Stimulated activated naive CD4-positive, alpha-beta T cell (primary cell): ENCODE data around the gene BCL2L13.
"Not testable (repeated sequence)": the region's sequence is repeated elsewhere in the genome, so short reads cannot be mapped to it uniquely, and the experiment has no call there.

ENCODE experiments used
- DNase-seq, 6 experiments: peaks; one replicate each; lab custom pipeline; 2025; lab: John Stamatoyannopoulos, UW

The BCL2L13 gene

GRCh38 chr22:17761138-17761488, 122.6 kb downstream of the BCL2L13 start:
- DNase-seq = no peak

- not testable (repeated sequence) for DNase-seq
Observed at GRCh38 chr22:17763442-17763841, 124.9 kb downstream of the BCL2L13 start.

GRCh38 chr22:17764036-17764435, 125.5 kb downstream of the BCL2L13 start:
- no peak for DNase-seq

DNA sequence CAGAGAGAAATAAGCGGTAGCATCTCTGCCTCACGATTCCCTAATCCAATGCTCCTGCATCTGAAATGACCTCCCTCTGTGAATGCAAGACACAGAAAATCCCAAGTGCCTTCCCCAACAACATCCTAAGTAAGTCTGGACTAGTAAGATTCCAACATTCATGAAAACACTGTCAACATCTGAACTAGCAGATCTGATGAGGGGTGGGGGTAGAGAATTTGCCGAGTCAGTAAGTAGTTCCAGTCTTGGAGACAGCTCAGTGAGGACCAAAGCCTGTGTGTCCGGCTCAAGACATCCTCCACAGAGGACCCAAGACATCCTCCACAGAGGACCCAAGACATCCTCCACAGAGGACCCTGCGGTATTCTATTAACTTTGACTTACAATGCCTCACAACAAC, 126.3 kb downstream of the BCL2L13 start:
- not testable (repeated sequence) for DNase-seq

DNA sequence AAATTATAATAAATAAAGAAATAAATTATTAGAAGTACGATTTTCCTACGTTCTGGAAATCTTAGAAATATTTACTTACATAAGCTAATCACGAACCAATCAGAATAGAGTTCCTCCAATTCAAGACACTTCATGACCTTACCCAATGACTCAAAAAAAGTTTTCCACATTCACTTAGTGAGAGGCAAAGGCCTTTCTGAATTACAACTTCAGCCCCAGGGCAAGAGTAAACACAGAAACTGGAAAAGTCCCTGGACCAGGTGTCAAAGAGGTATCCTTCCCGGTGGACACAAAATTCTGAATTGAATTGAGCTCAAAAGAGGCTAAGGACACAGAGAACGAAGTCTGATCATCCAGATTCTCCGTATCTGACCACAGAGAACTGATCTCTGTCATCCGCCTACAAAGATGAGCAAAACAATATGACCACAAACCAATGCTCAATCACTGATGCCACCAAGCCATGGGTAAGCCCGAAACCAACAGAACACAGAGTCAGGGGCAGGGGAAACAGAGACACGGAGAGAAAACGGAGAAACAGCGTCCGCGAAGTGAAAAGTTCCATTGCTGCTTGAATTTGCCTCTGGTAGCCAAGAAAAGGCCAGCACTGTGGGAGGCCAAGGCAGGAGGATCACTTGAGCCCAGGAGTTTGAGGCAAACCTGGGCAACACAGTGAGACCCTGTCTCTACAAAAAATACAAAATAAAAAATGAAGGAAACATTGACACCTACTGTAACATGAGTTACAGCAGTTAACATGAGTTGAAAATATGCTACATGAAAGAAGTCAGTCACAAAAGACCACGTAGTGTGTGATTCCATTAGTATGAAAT, 128.9 kb downstream of the BCL2L13 start:
- DNase-seq = peak in 3 of 6 experiments; percentile 7 to 48 (median 18)

- DNase-seq = no peak
Observed at GRCh38 chr22:17769013-17769715, 130.6 kb downstream of the BCL2L13 start.

DNA sequence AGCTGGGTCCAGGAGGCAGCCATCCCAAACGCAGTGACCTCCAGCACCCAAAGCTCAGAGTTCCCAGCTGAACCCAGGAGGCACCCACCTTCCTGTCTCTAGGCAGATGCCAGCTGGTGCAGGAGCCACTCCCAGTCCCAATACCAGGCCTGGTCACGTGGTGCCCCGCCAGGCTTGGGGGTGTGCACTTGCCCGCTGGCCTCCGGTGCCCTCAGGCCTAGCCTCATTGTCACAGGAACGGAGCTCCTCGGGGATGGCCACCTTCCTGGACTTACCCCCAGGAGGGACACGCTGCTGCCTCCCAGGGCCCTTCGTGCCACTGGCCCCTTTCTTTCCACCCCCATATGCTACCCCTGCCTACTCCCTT, 131.1 kb downstream of the BCL2L13 start:
- DNase-seq = no peak

DNA sequence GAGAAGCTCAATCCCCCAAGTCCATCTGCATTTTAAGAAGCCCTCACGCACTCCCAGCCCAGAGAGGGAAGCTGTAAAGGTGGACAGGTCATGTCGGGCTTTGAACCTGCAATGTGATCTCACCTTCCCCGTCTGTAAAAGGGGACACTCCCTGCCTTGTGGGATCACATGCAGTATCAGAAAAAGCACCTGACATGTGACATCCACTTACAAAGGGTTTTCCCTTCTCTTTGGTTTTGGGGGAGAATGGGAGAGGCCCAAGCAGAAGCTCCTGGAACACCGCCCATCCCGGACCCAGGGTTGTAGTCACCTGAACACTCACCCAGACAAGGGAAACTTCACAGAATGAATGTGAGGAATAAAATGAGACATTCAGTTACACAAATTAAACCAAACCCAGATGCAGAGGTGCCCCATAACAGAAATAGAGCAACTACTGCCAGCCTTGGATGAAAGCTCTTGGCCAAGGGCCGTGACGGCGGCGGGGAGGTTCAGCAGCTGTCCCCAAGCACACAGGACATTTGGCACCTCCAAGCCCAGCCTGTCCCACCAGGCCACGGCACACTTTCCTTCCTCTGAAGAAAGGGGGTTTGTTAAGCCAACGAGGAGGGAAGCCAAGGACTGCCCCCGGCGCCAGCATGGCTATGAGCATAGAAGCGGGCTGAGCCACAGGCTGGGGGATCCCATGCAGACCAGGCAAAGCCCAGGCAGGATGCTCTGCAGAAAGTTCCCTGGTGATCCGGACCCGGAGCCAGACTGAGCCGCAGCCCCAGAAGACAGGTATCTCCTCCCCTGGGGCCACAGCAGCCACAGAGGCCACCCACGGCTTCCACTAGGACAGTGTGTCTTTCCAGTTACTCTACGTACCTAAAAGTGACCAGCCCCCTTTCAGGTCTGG, 131.9 kb downstream of the BCL2L13 start:
- no peak for DNase-seq

DNA sequence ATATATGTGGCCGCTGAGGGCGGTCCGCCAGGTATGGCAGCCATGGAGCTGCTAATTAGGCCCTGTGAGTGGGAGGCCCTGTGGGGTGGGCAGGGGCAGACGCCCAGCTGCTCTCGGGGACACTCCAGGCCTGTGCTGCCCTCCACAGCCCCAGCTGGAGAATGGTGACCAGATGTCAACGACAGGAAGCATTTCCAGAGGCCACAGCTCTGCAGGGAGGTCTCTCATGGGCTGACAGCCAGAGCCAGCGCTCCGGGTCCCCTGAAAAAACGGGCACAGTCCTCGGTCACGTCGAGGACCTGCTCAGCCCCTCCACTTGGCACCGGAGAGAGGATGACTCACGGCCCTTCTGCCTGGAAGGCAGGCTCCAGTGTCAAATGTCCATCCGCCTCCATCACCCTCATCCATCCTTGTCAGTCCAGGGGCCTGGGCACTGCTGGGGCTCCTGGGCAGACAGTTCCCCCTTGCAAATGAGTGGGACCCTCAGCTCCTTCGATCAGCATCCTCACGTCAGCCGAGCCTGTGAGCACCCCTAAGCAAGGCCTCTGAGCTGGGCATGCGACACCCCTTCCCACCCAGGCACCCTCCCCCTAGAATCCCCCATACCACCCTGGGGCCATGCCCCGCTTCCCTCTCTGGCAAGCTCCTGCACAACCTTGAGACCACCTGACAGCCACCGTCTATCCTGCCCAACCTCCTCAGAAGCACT, 133.8 kb downstream of the BCL2L13 start:
- DNase-seq = no peak

DNA sequence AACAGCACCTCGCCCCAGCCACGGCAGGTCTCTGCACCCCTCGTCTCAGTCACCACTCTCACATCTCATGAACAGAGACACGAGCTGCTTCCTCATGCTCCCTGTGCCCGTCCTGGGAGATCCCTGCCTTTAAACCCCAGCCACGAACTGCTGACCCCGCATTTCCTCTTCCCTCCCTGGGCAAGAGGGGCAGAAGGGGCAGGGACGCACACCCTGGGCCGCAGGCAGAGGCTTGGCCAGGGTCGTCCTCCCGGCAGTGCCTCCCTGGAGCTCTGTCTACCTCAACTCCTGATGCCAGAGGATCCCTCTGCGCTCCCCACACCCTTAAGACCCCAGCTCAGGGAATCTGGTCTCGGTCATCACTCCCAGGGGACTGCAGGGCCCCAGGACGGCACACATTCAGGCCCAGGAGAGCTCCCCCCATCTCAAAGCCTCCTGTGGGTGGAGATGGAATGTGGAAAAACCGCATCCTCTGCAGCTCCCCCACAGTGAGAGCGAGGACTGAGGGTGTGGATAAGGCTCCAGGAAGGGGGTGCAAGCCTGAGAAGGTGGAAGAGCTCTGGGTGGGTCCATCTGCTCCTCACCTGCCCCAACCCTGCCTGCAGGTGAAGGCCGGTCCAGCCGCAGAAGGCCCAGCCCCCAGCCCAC, 134.5 kb downstream of the BCL2L13 start:
- DNase-seq = peak in 2 of 6 experiments; percentile 11 to 45

DNA sequence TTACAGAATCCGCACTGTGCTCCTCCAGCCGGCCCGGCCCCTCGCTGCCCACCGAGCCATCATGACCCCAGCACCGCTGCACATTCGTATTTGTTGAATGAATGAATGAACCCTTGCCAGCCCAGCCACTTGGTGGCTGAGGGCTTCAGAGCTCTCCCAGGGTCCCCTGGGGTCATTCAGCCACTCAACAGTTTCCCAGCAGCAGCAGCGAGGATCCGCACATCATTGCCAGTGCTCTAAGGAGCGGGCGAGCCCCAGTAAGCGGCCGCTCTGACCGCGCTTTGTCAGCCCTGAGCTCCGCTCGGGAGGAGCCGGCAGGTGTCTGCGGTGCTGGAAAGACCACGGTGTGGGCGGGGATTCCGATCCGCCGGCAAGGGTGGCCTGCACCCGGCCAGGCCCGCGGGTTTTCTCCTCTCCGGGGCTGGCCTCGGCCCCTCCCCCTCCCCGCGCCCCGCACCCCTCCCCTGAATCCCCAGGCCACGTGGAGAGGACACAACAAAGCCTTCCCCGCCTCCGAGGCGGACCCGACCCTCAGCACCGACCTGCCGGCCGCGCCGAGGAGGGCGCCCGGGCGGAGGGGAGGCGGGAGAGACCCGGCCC, 135.1 kb downstream of the BCL2L13 start:
- DNase-seq = peak; percentile 15 to 37 (median 25)

- DNase-seq = peak in 5 of 6 experiments; percentile 17 to 44 (median 30)
Observed at GRCh38 chr22:17774206-17774925, 135.8 kb downstream of the BCL2L13 start, which contains the start of gene BID. Gene BID (minus strand): TSS chr22:17774469. CDS start chr22:17750116, 24,353 bp downstream.

GRCh38 chr22:17774926-17775685, 136.5 kb downstream of the BCL2L13 start:
- DNase-seq = peak in 3 of 6 experiments; percentile 11 to 41 (median 30)

DNA sequence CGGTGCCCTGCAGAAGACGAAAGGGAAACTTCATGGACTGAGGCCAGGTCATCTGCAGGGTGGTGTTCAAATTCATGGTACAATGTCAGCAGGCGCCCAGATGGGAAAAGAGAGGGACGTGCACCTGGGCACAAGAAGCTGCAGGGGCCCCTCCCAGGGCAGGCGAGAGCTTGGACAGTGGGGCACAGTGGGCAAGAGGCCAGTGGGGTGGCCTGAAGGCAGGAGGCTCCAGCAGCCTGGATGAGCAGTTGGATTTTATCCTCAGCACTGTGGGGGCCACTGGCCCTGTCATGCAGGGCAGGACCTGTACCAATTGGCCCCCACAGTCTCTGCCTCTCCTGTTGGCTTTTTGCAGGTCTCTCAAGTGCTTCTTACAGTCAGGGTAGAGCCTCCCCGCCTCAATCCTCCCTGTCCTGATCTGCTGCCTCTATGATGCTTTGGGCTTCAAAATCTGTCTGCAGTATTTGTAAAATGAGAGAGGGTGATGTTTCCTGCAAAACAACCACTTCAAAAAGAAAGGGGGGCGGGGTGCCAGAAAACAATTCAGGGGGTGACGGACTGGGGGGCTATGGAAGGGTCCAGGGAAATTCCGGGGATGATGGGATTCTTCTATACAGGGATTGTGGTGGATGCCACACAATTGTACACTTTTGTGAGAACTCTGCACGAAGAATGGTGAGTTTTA, 137.4 kb downstream of the BCL2L13 start:
- DNase-seq = peak in 4 of 6 experiments; percentile 35 to 53 (median 47)

DNA sequence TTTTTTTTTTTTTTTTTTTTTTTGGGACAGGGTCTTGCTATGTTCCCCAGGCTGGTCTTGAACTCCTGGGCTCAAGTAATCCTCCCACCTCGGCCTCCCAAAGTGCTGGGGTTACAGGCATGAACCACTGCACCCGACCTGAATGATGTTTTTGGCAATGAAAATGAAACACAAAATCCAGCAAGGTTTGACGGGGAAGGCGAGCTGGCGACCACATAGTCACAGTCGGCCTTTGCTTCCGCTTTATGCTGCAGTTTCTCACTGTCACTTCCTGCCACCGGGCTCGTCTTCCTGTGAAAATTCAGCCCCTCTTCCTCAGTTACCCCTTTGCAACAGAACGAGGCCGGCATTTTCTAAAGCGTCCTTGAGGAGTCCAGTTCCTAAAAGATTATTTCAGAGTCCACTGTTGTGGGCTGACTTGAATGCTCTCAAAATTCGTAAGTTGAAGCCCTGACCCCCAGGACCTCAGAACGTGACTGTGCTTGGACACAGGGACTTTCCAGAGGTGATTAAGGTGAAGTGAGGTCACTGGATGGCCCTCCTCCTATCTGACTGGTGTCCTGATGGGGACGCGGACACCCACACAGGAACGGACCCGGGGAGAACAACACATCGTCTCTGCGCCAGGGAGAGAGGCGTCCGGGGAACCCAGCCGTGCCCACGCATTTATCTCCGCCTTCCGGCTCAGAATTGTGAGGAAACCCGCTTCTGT, 138.6 kb downstream of the BCL2L13 start:
- DNase-seq = peak; percentile 28 to 71 (median 56)

DNA sequence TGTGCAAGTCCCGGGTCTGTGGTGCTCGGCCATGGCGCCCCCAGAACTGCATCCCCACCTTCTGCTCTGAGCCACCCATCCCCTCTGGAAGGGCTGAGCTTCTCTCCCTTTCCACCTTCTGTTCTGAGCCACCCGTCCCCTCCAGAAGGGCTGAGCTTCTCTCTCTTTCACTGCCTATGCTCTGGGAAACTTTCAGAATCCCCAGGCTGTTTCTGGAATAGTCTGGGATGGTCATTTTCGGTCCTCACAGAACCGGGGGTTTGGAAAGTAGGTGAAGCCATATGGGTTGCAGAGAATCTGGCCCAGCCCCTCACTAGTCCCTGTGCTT, 139.1 kb downstream of the BCL2L13 start:
- DNase-seq = no peak

- DNase-seq = no peak
Observed at GRCh38 chr22:17778412-17778976, 139.9 kb downstream of the BCL2L13 start.
